ENCODE data around the gene C2CD4C.
"Not testable (repeated sequence)": the region's sequence is repeated elsewhere in the genome, so short reads cannot be mapped to it uniquely, and the experiment has no call there.

Gene C2CD4C

DNA sequence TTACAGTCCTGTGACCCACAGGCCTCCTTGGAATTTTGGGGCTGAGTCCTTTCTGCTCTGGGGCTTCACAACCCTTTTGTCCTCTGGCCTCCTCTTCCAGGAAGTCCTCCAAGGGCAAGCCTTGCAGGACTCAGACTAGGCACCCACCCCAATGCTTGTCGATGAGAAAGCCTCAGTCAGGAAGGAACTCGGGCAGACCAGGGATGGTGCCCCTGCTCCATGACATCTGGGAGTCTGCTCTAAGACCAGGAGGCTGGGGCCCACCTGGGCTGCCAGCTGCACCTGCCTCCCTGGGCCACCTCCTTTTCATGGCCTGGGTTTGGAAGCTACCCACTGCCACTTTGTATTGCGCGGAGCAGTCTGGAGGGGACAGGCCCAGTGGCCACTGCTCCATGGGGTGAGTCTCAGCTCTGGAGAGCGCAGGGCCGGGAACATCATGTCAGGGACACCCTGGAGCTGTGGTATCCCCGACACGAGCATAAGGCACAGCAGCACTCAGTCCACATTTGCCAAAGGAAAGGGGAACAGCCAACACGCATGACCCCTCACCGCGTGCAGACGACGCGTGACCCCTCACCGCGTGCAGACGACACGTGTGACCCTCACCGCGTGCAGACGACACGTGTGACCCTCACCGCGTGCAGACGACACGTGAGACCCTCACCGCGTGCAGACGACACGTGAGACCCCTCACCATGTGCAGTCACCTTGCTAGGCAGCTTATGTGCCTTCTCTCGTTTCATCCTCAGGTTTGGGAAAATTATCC is 10.8 kb downstream of the C2CD4C start:
- FAIRE-seq, result no peak

GRCh38 chr19:397321-397720 is 11.6 kb downstream of the C2CD4C start:
- no peak for FAIRE-seq

GRCh38 chr19:395467-395866 is 13.5 kb downstream of the C2CD4C start:
- FAIRE-seq, result no peak

- FAIRE-seq, result not testable (repeated sequence)
These were observed 14.1 kb downstream of the C2CD4C start for GRCh38 chr19:394857-395256.

- not testable (repeated sequence) for FAIRE-seq
These were observed 15.4 kb downstream of the C2CD4C start for GRCh38 chr19:393560-393959.

DNA sequence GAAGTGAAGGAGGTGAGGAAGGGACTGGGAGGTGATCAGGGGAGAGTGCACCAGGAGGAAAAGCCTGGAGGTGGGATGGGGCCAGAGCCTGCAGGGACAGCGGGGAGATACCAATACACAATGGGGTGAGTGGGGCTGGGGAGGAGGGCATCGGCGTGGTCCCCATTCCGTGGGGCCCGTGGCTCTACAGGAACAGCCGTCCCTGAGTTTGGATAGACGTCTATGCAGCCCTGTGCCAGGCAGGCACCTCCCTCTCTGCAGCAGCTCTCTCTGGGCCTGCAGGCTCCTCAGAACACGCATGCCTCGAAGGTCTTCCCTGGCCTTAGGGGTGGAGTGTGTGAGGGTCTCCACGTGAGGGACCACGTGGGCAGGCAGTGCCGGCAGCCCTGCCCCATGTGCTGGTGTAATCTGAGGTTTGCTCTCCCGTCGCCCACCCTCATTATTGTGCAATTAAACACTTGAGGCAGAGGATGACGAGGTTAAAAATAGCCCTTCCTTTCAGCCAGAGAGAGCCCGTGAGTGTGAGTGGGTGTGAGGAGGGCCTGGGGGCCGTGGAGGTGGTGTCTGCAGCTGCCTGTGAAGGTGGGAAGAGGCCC is 16.5 kb downstream of the C2CD4C start:
- no peak for FAIRE-seq

DNA sequence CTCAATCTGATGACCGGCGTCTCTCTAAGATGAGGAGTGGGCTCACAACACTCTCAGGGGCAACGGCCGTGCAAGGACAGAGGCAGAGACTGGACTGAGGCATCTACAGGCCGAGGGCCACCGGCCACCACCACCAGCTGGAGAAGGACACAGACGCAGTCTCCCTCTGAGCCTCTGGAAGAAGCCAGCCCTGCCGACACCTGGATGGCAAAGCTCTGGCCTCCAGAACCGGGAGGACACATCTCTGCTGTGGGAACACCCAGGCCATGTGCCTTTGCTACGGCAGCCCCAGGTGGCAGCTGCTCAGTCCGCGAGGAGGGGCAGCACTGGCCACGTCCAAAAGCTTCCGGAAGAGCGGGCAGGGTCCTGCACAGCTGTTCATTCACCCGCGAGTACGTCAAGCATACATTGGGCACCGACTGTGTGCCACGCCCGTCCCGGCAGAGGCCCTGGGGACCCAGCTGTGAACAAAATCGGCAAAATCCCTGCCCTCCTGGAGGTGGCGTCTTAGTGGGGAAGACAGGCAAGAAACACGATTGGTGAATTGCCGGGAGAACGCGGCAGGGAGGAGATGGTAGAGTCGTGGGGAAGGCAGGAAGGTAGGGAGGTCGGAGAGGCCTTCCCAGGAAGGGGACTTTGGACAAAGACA is 17.1 kb downstream of the C2CD4C start:
- FAIRE-seq, result no peak

- FAIRE-seq, result no peak
These were observed 17.8 kb downstream of the C2CD4C start for GRCh38 chr19:391207-391557.

DNA sequence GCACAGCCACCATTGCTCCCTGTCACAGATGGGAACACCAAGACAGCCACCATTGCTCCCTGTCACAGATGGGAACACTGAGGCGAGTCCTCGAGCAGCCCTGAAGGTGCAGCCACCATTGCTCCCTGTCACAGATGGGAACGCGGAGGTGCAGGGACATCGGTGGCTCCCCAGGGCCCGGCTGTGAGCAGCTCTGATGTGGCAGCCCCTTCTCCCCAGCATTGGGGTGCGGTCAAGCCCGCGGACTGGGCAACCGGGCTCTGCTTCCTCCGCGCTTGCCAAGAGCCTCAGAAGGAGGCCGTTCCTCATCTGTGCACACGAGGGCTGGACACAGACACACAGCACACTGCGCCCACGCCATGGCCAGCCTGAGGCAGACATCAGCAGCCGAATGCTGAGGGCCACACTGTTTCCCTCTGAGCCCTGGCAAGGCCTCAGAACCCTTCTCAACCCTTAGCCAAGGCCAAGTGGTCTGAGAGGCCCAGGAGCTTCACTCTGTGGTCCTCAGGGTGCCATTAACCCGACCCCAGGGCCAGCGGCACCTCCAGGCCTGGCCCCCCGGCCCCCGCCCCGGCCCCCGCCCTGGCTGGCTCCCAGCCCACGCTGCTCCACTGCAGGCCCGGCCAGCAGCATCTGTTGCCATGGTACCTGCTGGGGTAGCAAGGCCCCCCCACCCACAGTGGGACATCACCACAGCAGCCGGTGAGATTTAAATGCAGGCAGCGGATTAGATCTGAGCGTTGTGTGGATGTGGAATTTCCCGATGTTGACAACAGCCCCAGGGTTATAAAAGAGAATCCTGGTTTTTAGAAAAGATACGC is 18.4 kb downstream of the C2CD4C start:
- no peak for FAIRE-seq

DNA sequence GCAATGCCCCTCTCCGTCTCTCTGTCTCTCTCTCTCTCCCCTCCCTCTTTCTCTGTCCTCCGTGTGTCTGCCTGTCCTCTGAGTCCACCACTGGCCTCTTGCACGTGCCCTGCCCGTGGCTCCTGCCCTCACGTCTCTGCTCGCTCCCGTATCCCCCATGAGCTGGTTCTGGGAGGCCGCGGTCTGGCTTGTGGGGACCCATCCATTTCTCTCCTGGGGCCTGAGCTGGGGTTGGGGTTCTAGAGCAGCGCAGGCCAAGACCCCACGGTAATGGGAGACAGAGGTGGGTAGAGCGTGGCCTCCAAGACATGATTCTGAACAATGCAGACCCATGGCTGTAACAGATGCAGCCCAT is 19.0 kb downstream of the C2CD4C start:
- FAIRE-seq, result no peak

GRCh38 chr19:389255-389934 is 19.6 kb downstream of the C2CD4C start:
- FAIRE-seq, result no peak

DNA sequence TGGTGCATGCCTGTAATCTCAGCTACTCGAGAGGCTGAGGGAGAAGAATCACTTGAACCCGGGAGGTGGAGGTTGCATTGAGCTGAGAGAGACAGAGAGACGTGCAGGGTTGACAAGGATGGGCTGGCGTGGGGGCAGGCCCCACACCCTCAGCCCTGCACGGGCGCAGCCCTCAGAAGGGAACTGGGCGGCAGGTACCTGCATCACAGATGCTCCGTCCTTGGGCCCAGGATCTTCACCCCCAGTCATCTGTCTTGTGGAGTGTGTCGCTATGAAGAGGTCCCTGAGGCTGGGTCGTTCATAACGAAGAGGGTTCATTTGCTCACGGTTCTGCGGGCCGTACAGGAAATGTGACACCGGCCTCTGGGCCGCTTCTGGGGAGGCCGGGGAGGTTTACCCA is 20.3 kb downstream of the C2CD4C start:
- no peak for FAIRE-seq

- no peak for FAIRE-seq
These were observed 21.2 kb downstream of the C2CD4C start for GRCh38 chr19:387777-388176.

GRCh38 chr19:386632-387301 is 22.2 kb downstream of the C2CD4C start:
- not testable (repeated sequence) for FAIRE-seq

DNA sequence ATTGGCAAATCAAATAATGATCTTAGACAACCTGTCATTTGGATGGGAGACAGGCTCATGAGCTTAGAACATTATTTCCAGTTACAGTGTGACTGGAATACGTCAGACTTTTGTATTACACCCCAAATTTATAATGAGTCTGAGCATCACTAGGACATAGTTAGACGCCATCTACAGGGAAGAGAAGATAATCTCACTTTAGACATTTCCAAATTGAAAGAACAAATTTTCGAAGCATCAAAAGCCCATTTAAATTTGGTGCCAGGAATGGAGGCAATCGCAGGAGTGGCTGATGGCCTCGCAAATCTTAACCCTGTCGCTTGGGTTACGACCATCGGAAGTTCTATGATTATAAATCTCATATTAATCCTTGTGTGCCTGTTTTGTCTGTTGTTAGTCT is 22.8 kb downstream of the C2CD4C start:
- not testable (repeated sequence) for FAIRE-seq

DNA sequence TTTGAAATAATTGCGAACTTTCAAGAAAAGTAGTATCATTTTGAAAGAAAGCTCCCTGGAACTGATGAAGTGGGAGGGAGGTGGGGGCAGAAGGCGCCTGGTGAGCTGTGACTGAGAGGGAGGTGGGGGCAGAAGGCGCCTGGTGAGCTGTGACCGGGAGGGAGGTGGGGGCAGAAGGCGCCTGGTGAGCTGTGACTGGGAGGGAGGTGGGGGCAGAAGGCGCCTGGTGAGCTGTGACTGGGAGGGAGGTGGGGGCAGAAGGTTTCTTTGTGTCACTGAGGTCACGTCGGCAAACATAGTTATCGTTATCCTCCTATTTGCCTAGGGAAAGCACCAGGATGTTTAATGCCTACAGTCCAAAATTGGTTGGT is 24.2 kb downstream of the C2CD4C start:
- FAIRE-seq, result no peak

DNA sequence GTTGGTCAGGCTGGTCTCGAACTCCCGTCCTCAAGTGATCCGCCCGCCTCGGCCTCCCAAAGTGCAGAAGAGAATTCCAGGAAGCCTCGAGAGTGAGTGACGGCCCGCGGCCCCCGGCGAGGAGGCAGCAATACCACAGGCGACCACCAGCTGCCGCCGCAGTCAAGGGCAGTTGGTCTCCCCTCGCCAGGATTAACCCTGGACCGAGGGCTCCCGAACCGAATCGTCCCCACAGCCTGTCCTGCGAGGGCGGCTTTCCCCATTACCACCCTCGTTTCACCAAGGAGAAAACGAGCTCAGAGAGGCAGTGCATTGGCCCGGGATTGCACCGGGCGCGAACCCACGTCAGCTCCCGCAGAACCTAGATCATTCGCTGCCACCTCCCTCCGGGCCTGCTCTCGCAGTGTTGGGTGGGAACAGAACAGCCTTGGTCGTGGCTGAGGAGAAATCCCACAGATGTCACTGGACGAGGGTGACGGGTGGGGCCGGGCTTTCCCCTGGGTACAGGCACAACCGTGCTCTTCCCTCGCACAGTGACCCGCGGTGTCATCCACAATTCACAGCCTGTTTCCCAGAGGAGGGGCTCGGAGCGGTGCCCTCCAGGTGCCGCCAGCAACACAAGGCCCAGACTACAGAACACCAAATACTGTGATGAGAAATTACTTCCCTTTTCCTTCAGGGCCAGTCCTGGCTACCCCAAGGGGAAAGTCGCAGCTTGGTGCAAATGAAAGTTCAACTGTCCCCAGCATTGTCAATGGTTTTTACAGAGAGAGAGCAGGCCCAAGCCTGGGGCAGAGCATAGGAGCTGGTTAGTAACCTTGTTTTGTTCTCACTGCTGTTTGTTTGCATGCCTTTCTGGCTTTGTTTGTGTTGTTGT is 24.8 kb downstream of the C2CD4C start:
- no peak for FAIRE-seq

GRCh38 chr19:383040-383439 is 25.9 kb downstream of the C2CD4C start:
- FAIRE-seq, result no peak

DNA sequence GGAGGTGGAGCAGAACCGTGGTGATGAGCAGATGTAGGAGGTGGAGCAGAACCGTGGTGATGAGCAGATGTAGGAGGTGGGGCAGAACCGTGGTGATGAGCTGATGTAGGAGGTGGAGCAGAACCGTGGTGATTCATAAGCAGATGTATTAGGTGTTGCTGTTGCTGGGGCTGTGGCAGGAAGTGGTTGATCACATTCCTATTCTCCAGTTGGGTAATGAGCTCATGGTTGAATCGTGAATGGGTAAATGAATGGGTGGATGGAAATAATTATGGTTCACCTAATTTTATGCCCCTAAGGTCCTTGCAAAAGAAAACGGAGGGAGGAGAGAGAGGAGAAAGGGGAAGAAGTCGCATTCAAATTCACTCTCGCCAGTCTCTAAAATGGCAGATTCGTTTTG is 26.4 kb downstream of the C2CD4C start:
- FAIRE-seq, result not testable (repeated sequence)

DNA sequence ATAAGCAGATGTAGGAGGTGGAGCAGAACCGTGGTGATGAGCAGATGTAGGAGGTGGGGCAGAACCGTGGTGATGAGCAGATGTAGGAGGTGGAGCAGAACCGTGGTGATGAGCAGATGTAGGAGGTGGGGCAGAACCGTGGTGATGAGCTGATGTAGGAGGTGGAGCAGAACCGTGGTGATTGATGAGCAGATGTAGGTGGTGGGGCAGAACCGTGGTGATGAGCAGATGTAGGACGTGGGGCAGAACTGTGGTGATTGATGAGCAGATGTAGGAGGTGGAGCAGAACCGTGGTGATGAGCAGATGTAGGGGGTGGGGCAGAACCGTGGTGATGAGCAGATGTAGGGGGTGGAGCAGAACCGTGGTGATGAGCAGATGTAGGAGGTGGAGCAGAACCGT is 27.0 kb downstream of the C2CD4C start:
- not testable (repeated sequence) for FAIRE-seq

DNA sequence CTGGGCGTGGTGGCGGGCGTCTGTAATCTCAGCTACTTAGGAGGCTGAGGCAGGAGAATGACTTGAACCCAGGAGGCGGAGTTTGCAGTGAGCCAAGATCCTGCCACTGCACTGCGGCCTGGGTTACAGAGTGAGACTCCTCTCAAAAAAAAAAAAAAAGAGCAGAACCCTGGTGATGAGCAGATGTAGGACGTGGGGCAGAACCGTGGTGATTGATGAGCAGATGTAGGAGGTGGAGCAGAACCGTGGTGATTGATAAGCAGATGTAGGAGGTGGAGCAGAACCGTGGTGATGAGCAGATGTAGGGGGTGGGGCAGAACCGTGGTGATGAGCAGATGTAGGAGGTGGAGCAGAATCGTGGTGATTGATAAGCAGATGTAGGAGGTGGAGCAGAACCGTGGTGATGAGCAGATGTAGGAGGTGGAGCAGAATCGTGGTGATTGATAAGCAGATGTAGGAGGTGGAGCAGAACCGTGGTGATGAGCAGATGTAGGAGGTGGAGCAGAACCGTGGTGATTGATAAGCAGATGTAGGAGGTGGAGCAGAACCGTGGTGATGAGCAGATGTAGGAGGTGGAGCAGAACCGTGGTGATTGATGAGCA is 28.2 kb downstream of the C2CD4C start:
- not testable (repeated sequence) for FAIRE-seq
